ENCODE data around the gene CADM4.
A peak's percentile ranks its signal among the peaks of the same experiment; 100 is the strongest.

The CADM4 gene

DNA sequence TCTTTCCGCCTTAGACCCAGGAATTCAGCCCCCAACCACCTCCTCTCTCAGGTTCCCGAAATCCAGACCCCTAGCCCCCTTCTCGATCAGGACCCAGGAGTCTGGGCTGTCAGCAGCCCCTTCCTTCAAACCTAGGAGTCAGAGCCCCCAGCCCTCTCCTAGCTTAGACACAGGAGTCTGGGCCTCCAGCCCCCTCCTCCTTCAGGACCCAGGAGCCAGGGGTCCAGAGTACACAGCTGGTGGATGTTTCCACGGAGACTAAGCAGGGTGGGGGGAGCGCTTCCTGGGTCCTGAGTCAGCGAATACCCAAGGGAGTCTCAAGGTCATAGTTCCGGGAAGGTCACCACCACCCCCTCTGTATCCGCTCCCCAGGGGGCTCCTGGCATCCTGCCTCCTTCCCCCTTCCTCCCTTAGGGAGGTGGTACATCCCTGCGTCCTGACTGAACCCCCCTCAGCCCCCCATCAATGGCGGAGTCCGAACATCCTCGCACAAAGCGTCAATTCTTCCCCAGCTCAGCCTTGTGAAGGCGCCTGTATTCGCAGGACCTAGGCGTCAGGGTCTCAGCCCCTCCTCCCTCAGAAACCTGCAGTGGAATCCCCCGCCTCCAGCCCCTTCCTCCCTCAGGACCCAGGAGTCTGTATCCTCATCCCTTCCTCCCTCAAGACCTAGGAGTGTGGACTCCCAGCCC, 4.6 kb downstream of the CADM4 start:
- DNase-seq (ENCODE audit: low read depth in 3 of 3, low spot score in 1 of 3): no peak

DNA sequence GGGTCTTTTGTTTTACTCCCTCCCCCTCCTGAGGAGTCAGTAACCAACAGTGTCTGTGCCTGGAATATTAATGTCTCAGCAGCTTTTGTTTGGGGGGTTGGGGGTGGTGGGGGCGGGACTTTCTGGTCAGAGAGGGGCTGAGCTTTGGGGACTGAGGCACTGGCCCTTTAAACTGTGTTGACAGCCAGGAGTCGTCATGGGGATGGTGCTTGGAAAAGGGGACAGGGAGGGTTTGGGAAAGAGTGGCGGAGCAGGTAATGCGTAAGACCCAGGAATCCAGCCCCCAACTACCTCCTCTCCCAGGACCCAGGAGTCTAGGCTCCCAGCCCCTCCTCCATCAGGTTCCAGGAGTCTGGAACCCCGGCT, 5.2 kb downstream of the CADM4 start:
- DNase-seq (ENCODE audit: low read depth in 3 of 3, low spot score in 1 of 3): no peak

DNA sequence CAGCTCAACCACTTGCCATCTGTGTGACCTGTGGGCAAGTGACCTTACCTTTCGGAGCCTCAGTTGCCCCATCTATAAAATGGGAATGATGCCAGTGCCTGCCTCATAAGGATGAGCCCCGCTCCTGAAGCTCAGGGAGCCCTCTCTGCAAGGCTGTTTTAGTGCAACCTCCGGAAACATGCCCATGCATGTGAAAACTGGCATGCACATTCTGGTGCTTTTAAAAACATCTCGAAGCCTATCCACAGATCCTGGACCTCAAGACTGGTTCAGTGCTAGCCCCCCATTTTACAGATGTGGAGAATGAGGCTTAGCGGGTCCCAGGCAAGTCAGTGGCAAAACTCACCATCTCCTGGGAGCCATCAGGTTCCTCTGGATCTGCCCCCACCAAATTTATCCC, 5.6 kb downstream of the CADM4 start:
- DNase-seq (ENCODE audit: low read depth in 3 of 3, low spot score in 1 of 3): no peak

DNA sequence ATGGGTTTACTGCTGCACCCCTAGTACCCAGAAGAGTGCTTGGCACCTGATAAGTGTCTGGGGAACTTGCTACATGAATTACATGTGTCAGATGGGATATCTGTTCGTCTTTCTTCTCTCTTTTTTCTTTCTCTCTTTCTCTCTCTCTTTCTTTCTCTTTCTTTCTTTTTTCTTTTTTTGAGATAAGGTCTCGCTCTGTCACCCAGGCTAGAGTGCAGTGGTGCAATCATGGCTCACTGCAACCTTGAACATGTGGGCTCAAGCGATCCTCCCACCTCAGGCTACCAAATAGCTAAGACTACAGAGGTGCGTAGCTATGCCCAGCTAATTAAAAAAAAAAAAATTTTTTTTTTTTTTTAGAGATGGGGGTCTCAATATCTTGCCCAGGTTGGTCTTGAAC, 6.1 kb downstream of the CADM4 start:
- DNase-seq (ENCODE audit: low read depth in 3 of 3, low spot score in 1 of 3): no peak

DNA sequence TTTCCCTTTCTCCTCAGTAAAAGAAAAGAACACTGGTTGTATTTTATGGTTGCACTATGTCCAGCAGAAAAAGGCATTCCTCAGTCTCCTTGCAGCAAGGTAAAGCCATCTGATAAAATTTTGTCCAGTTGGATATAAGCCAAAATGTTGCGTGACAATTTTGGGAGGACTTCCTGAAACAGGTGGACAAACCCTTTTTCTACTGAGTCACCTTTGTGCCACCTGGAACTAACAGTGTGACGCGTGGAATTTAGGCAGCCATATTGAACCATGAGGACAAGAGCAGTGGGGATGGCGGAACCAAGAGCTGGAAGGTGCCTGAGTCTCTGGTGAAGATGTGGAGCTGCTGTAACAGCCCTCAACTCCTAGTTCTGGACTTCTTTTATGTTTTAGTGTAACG, 8.2 kb downstream of the CADM4 start:
- no peak for DNase-seq (ENCODE audit: low read depth in 3 of 3, low spot score in 1 of 3)

DNA sequence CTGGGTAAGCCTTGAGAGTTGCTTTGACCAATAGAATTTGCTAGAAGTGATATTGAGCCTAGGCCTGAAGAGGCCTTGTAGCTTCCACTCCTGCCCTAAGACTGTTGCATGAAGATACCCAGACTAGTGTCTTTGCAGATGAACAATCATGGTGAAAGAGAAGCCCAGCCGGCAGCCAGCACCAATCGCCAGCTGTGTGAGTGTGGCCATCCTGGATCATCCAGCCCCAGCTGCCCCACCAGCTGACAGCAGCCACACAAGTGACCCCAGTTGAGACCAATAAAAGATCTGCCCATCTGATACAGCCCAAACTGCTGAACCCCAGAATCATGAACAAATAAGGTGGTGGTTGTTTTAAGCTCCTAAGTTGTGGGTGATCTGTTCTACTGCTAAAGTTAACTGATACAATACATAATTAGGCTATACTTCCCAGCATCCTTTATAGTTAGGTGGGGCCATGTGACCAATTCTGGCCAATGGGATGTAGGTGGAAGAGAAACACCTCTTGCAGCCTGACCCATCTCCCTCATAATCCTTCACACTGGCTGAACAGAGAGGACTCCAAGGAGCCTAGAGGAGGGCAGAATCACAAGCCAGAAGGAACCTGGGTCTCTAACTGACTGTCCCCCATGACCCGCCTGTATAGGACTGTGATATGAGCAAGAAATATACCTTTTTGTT, 10.9 kb downstream of the CADM4 start:
- DNase-seq (ENCODE audit: low read depth in 3 of 3, low spot score in 1 of 3): no peak

DNA sequence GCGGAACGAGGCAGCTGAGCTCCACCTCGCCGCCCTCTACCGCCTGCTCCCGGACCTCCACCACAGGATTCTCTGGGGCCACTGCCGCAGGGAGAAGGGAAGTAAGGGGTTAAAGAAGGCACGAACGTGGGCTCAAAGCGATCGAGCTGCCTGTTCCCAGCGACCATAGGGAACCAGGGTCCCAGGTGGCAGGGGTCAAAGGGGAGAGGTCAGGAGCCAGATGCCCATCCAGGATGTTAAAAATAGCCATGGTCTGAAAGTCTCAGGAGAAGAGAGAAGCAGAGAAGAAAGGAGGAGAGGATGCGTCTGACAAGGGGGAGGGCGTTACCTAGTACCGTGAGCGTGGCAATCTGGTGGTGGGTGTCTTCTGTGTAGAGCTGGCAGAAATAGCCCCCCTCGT, 12.8 kb downstream of the CADM4 start:
- DNase-seq (ENCODE audit: low read depth in 3 of 3, low spot score in 1 of 3): no peak

DNA sequence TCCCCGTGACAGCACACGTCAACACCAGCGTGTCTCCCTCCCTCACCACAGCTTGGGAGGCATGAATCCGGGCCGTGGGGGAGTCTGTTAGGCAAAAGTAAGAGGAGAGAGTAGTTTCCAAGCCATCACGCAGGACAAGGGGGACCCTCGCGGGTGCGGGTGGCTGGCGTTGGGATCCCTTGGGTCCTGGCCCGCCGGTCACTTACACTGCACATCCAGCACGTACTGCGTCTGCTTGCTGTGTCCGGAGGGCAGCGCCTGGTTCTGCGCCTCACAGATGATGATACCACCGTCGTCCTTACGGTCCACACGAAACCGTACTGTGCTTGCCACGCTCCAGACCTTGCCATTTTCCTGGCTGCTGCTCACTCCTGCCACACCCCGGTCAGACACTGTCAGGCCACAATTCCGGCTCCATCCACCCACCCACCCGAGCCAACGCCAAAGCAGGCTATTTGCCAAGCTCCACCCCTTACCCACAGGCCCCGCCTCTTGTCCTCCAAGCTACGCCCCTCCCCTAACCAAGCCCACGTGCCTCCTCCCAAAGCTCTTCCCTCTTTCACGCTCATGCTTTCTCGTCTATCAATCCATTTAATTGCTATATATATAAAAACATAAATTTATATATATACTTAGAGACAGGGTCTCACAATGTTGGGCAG, 13.6 kb downstream of the CADM4 start:
- no peak for DNase-seq (ENCODE audit: low read depth in 3 of 3, low spot score in 1 of 3)

DNA sequence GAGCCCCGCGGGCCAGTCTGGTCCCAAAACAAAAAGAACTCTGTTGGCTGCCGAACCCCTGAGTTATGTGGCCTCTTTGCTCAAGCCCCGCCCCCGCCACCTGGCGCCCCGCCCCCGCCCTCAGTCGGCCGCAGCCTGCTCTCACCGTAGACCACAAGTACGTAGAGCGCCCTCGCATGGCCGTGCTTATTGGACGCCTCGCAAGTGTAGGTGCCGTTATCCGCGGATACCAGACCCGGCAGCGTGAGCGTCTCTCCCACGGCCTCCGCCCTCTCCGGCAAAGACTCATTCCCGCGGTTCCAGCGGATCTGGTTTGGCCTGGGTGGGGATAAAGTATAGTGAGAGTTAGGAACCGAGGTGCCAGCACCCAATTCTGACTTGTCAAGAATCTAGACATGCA, 14.7 kb downstream of the CADM4 start:
- DNase-seq (ENCODE audit: low read depth in 3 of 3, low spot score in 1 of 3): peak; percentile 57 to 73 (median 60)

DNA sequence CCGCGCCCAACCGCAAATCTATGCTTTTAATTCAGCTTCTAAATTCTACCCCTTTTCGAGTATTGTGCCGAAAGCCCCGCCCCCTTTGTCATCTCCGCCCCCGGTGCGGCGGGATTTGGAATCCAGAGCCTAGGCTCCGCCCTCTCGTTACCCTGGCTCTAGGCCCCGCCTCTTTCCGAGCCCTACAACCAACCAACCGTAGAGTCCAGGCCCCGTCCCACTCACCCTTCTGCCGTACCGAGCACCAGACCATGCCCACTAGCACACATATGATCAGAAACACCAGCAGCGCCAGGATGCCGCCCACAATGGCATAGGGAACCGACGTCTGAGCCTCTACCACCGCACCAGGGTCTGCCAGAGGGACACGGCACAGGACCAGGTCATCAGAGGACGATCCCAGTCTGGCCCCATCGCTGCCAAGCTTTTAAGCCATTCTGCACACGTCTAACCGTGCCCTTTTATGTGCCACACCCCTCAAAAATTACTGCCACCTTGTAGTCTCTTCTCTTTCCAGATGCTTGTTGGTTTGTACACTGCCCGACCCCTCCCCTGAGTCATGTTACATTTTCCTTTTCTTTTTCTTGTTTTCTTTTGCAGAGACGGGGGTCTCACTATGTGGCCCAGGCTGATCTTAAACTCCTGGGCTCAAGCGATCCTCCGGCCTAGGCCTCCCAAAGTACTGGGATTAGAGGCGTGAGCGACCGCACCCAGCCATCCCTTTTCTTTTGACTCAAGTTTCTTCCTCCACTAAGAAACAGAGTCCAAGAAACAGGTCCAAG, 15.6 kb downstream of the CADM4 start:
- no peak for DNase-seq (ENCODE audit: low read depth in 3 of 3, low spot score in 1 of 3)

DNA sequence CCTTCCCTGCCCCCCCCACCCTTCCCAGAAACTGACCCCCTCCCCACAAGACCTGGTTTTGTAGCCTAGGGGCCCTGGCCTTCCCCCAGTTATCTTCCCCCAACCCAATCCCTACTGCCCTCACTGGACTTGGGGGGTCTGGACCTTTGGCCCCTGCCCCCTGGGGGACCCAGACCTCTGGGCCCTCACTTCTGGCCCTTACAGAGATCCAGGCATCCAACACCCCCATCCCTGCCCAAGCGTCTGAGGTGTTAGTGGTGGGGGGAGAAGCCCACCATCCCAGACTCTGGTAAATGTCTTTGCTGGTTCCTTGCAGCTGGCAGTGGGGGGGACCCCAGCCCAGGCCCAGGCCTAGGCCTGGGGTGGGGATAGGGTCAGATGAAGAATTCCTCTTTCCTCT, 16.7 kb downstream of the CADM4 start:
- no peak for DNase-seq (ENCODE audit: low read depth in 3 of 3, low spot score in 1 of 3)

DNA sequence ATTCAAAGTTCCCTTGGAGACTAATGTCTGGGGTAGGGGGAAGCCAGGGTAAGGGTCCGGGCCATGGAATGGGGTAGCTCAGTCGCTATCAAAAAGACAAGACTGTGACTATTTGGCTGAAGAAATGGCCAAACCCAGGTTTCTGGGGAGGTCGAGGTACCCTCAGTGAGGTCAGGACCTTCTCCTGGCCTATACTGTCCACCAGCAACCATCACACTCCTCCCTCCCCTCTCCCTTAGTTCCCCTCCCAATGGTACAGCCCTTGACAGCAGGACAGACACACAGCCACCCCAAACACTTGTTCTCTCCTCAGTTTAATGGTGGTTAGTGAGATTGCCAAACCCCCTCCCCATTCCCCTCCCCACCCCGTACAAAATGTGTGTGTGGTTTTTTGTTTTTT, 17.6 kb downstream of the CADM4 start:
- no peak for DNase-seq (ENCODE audit: low read depth in 3 of 3, low spot score in 1 of 3)

DNA sequence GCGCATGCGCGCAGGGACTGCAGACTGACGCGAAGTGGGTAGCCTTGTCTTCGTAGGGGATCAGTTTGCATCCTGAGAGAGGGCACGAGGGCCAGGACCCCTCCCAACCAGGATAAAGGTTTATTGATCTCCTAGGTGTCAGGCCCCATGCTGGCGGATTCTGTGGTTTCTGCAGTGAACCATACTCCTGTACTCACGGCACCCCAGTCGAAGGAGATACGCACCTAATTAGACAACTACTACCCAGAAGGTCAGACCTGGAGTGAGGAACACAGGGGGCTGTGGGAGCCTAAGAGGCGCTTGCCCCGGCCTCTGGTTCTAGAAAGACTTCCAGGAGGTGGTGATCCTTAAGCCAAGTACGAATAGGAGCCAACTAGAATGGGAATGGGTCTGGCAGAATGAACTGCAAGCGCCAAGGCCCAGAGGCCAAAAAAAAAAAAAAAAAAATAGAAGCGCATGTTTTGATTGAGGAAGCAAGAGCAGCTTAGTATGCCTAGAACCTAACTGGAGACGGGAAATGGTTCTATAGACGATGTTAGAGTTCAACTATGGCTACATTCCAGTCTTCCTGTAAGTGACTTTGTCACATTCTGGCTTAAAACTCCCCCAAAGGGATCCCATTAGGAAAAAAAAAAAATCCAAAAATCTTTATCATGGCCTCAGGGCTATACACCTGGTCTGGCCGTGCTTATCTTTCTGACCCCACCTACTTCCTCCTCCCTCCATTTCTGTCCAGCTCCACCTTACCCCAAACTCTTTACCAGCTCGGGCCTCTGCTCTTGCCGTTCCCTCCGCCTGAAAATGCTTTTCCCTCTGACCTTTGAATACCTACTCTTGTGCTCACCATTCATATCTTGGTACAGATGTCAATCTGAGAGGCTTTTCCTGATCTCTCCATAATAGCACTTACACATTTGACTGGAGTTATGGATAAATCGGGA, 19.3 kb downstream of the CADM4 start:
- peak; percentile 67 to 76 (median 72) for DNase-seq (ENCODE audit: low read depth in 3 of 3, low spot score in 1 of 3)

DNA sequence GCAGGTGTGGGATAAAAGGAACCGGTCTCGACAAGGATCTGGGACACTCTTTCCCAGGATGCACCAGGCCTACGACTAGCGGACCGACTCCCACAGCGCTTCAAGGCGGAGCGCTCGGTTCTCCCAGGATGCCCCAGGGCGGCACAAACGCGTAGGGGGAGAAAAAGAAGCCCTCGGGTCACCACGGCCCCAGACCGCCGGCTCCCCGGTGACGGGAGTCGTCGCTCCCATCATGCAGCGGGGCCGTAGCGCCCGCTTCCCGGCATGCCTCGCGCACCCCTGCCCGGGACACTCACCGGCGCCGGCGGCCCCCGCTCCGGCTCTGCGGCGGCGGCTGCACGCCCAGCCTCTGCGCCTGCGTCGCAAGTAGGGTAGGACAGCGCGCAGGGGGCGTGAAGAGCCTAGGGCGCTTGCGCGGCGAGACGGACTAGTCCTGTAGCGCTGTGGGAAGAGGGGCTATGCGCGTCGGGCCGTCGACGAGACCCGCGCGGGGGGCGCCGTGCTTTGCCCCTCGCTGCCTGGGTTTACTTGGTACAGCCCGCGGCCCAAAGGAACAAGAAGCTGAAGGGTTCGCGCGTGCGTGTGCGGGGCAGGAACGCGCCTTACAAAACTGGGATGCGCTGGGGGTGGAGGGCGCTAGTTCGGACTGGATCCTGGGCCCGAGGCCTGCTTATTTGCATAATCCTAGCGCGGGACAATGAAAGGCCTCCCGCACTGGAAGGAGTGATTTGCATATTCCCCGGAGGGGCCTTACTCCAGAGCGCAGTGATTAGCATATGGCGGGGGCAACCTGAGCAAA, 20.2 kb downstream of the CADM4 start, which contains the start of gene ZNF428:
ZNF428 (minus strand) TSS at position 368 of the 799 bp plus-strand sequence. CDS start 5,325 bp downstream, outside the sequence.
- DNase-seq (ENCODE audit: low read depth in 3 of 3, low spot score in 1 of 3): peak; percentile 65 to 74 (median 71)

DNA sequence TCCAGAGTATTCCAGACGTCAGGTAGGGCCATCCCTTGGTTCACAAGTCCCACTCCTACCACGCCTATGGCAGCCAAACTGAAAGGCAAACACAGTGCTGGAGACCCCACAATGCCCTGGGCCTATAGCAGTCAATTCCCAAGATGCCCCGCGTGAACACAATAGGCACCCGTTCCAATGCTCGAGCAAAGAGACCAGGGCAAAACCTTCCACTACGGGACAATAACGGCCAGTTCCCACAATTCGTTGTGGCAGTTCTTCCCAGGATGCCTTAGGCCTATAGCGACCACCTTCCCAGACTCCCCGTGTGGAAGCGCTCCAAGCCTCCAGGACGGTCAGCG, 20.8 kb downstream of the CADM4 start:
- DNase-seq (ENCODE audit: low read depth in 3 of 3, low spot score in 1 of 3): peak in 1 of 3 donors; percentile 25

DNA sequence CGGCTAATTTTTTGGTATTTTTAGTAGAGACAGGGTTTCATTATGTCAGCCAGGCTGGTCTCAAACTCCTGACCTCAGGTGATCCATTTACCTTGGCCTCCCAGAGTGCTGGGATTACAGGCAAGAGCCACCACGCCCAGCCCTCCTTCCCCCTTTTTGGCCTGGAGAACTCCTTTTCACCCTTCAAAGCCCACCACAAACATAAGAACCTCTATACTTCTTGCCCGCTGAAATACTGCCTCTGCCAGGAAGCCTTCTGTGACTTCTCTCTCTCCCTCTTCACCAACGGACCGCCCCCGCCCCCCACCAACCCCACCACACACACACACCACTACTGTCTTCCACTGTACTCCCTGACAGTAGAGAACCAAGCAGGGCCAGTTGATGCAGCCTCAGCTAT, 22.7 kb downstream of the CADM4 start:
- no peak for DNase-seq (ENCODE audit: low read depth in 3 of 3, low spot score in 1 of 3)

DNA sequence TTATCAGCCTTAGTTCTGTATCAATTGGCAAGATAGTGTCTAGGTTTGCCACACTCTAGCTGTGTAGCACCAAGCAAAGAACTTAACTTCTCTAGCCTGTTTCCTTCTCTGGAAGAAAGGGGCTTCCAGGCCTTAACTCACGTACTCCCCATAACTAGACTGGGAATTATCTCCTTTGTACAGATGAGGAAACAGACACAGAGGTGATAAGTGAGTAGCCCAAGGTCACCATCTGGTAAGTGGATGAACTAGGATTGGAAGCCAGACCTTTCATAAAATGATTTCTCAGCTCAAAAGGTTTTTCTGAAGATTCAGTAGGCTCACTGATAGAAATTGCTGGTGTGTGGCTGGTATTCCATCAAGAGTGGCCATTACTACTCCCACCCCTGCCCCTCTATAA, 23.3 kb downstream of the CADM4 start:
- no peak for DNase-seq (ENCODE audit: low read depth in 3 of 3, low spot score in 1 of 3)

DNA sequence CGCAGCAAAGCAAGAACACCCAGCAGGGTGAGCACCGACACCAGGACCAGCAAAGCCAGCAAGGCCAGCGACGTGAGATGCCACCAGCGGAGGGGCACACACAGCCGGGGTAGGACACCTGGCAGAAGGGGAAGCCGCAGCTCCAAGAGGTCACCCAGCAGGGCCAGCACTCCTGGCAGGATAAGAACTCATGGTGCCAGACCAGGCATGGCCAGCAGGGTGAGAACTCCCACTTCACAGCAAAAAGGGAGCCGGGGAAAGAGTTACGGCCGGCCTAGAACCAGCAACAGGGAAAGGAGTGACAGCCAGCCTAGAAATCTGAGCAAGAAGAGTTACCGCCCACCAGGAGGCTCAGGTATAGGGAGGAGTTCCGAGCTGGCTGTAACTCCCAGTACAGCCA, 27.3 kb downstream of the CADM4 start:
- no peak for DNase-seq (ENCODE audit: low read depth in 3 of 3, low spot score in 1 of 3)

DNA sequence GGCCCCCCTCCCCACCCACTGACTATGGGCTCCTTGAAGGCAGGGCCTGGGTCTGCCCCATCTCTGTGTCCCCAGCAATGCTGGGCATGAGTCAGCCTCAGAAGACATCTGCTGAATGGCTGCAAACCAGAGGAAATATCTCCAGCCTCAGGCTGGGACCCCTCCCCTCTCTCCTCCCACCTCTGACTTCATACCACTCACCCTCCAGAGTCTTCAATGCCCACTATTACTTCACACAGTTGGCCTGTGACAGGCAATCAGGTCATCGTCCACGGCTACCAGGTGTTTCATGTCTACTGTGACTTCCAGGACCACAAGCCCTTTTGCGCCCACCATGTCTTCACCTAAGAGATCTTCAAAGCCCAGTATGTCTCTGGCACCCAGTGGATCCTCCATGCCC, 27.9 kb downstream of the CADM4 start, which contains the start of gene SRRM5:
SRRM5 (plus strand) TSS at position 301 of the 400 bp plus-strand sequence; CDS start at position 335, 34 bp downstream.
- DNase-seq (ENCODE audit: low read depth in 3 of 3, low spot score in 1 of 3): no peak

DNA sequence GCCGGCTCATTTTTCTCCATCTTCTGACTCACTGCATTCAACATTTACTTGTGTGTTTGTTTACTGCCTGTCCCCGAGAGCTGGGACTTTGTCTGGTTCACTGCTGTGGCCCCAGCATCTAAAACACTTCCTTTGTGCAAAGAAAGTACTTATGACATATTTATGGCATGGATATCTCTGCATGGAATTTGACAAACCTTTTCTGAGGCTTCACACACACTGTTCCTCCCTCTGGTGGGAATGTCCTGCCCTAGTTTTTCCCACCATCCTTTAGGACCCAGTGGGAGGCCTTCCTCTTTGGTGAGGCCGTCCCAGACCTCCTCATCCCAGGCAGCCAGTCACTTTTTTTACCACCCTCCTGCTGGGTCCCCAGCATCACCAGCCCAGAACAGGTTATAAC, 29.2 kb downstream of the CADM4 start:
- DNase-seq (ENCODE audit: low read depth in 3 of 3, low spot score in 1 of 3): no peak
